ENCODE results near the gene SEPTIN10. TPM values are rescaled to one million over a fixed set of nuclear protein-coding genes. Genes with fewer than 3 reads are reported as not detected.

SEPTIN10 gene
- total RNA-seq, 1 experiment from 2014 or later, result 100.0 TPM

GRCh38 chr2:109660046-109660860, 46.5 kb upstream of the SEPTIN10 start:
- intact Hi-C loops (cut with micrococcal nuclease; ENCODE audit: unreplicated experiment), result loop anchor here (5.0 kb wide), 1 partner anchor 43 kb away; no protein-coding TSS in a partner anchor
- in situ Hi-C loops (cut with HindIII; ENCODE audit: low pct_unique_long_range_greater_than_20kb, low sequenced_read_pairs), result no loop called here
- no peak overlapping the region for H3K4me3 ChIP-seq (ENCODE audit: low read depth in 2 of 2, low read length in 2 of 2)
- DNase-seq (ENCODE audit: low read depth, low spot score) (no peak), ATAC-seq (no peak)
- no peaks in the 10 kb centered on the region; the same call in 1 of the 2 replicates for H3K27me3 ChIP-seq (ENCODE audit: control insufficient read depth, insufficient read depth, low read length)
- no peaks in the 10 kb centered on the region for H3K36me3 ChIP-seq (ENCODE audit: control insufficient read depth, insufficient read depth, low read length)
- no peak overlapping the region for H3K27ac ChIP-seq (ENCODE audit: low read length)
- TF ChIP-seq SIN3A (IDR thresholded peaks at IDR 0.05; ENCODE audit: borderline replicate concordance, insufficient read depth, low read depth, low read length) (no peak), REST (IDR thresholded peaks at IDR 0.05; ENCODE audit: insufficient read depth in 1 of 2, low read depth in 2 of 2, low read length in 1 of 2) (no peak), POLR2AphosphoS5 (IDR thresholded peaks at IDR 0.05; ENCODE audit: low read depth, low read length) (no peak), CTCF (IDR thresholded peaks at IDR 0.05) (no peak), TCF7L2 (IDR thresholded peaks at IDR 0.05; ENCODE audit: low read depth, low read length) (no peak)
- BruUV-seq (replicated peaks), result no TSS peak
- ChIA-PET CTCF (interaction anchor here (0.5 kb wide), 1 partner anchor 136 kb away, joined by 5 read pairs; no protein-coding TSS in a partner anchor), POLR2A (interaction anchor here (0.9 kb wide), 1 partner anchor 118 kb away, joined by 4 read pairs; no protein-coding TSS in a partner anchor)
- no peaks in the 10 kb centered on the region for H3K9me3 ChIP-seq (ENCODE audit: control insufficient read depth, insufficient read depth, low read depth, low read length)
- H3K4me1 ChIP-seq (ENCODE audit: control insufficient read depth, insufficient read depth, low read length), result no peaks in the 10 kb centered on the region

GRCh38 chr2:109659396-109660045, 45.8 kb upstream of the SEPTIN10 start:
- in situ Hi-C loops (cut with HindIII; ENCODE audit: low pct_unique_long_range_greater_than_20kb, low sequenced_read_pairs) (no loop called here), intact Hi-C loops (cut with micrococcal nuclease; ENCODE audit: unreplicated experiment) (loop anchor here (5.0 kb wide), 1 partner anchor 42 kb away; no protein-coding TSS in a partner anchor)
- H3K36me3 ChIP-seq (ENCODE audit: control insufficient read depth, insufficient read depth, low read length), result no peaks in the 10 kb centered on the region
- H3K4me3 ChIP-seq (ENCODE audit: low read depth in 2 of 2, low read length in 2 of 2), result no peak overlapping the region
- no peaks in the 10 kb centered on the region; the same call in 1 of the 2 replicates for H3K27me3 ChIP-seq (ENCODE audit: control insufficient read depth, insufficient read depth, low read length)
- TF ChIP-seq SIN3A (IDR thresholded peaks at IDR 0.05; ENCODE audit: borderline replicate concordance, insufficient read depth, low read depth, low read length), result no peak
- TF ChIP-seq CTCF (IDR thresholded peaks at IDR 0.05), result no peak
- TF ChIP-seq POLR2AphosphoS5 (IDR thresholded peaks at IDR 0.05; ENCODE audit: low read depth, low read length), result no peak
- TF ChIP-seq REST (IDR thresholded peaks at IDR 0.05; ENCODE audit: insufficient read depth in 1 of 2, low read depth in 2 of 2, low read length in 1 of 2), result no peak
- TF ChIP-seq TCF7L2 (IDR thresholded peaks at IDR 0.05; ENCODE audit: low read depth, low read length), result no peak
- no peaks in the 10 kb centered on the region for H3K9me3 ChIP-seq (ENCODE audit: control insufficient read depth, insufficient read depth, low read depth, low read length)
- BruUV-seq (replicated peaks), result no TSS peak
- ATAC-seq (no peak), DNase-seq (ENCODE audit: low read depth, low spot score) (no peak)
- ChIA-PET CTCF (no interaction called here), POLR2A (no interaction called here)
- H3K27ac ChIP-seq (ENCODE audit: low read length), result no peak overlapping the region
- no peaks in the 10 kb centered on the region for H3K4me1 ChIP-seq (ENCODE audit: control insufficient read depth, insufficient read depth, low read length)
